ENCODE measurements around the gene SDC4. TPM values are rescaled to one million over a fixed set of nuclear protein-coding genes. Genes with fewer than 3 reads are reported as not detected.

The SDC4 gene
- total and polyA plus RNA-seq, 9 donors: 5.4 to 14.1 (median 7.9) TPM

DNA sequence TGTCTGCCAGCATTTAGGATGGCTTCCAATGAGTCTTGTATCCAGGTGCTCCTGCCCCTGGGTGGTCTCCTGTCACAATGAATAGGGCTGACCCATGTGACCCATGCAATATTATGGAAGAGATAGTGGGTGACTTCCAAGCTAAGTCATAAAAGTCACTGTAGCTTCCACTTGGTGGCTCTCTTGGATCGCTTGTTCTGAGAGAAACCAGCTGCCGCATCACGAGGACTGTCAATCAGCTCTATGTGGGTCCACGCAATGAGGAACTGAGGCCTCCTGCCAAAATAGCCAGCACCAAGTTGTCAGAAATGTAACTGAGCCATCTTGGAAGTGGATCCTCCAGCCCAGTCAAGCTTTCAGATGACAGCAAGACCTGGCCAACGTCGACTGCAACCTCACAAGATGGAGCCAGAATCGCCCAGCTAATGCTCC lies 25.3 kb downstream of the SDC4 start:
- no peak overlapping the region for H3K27ac ChIP-seq (ENCODE audit: low read length)
- peaks cover 8% of the 10 kb centered on the region for H3K27me3 ChIP-seq (ENCODE audit: control insufficient read depth, insufficient read depth, low read length)
- H3K9me3 ChIP-seq (replicated peaks; ENCODE audit: control insufficient read depth, low read depth, low read length): no peaks in the 10 kb centered on the region
- H3K4me3 ChIP-seq (ENCODE audit: low read length): no peak overlapping the region
- H3K36me3 ChIP-seq (ENCODE audit: control insufficient read depth, insufficient read depth, low read length): no peaks in the 10 kb centered on the region
- 61% methylated on average over 4 of the region's 7 CpGs for WGBS (ENCODE audit: insufficient coverage)
- peak; percentile 68 for DNase-seq
- H3K4me1 ChIP-seq (ENCODE audit: control insufficient read depth, insufficient read depth, low read length): no peaks in the 10 kb centered on the region

DNA sequence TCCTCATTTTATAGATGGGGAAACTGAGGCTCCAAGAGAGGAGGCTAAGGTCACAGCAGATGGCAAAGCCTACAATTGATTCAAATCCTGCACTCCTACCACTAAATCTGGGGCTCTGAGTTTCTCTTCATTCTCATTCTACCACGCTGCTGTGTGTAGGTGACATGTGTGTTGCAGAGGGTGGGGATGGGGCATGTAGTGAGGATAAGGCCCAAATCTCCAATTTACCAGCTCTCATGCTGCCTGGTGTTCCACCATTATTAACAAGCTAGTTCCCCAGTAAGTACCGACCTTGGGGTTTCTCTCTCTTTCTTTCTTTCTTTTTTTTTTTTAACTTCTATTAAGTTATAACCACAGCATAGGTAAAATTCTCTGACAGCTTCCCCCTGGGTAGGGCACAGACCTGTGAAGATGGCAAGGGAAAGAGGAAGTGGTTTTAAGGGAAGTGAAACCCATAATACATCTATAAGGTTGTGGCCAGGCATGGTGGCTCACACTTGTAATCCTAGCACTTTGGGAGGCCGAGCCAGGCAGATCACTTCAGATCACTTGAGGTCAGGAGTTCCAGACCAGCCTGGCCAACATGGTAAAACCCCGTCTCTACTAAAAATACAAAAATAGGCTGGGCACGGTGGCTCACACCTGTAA lies 27.2 kb downstream of the SDC4 start:
- H3K4me1 ChIP-seq (ENCODE audit: control insufficient read depth, insufficient read depth, low read length): no peaks in the 10 kb centered on the region
- no peaks in the 10 kb centered on the region for H3K36me3 ChIP-seq (ENCODE audit: control insufficient read depth, insufficient read depth, low read length)
- peaks cover 27% of the 10 kb centered on the region for H3K27me3 ChIP-seq (ENCODE audit: control insufficient read depth, insufficient read depth, low read length)
- no peak overlapping the region for H3K4me3 ChIP-seq (ENCODE audit: low read length)
- no peaks in the 10 kb centered on the region for H3K9me3 ChIP-seq (replicated peaks; ENCODE audit: control insufficient read depth, low read depth, low read length)
- DNase-seq: no peak
- no peak overlapping the region for H3K27ac ChIP-seq (ENCODE audit: low read length)
- whole genome bisulfite sequencing (ENCODE audit: insufficient coverage): 80% methylated on average over 3 of the region's 5 CpGs

DNA sequence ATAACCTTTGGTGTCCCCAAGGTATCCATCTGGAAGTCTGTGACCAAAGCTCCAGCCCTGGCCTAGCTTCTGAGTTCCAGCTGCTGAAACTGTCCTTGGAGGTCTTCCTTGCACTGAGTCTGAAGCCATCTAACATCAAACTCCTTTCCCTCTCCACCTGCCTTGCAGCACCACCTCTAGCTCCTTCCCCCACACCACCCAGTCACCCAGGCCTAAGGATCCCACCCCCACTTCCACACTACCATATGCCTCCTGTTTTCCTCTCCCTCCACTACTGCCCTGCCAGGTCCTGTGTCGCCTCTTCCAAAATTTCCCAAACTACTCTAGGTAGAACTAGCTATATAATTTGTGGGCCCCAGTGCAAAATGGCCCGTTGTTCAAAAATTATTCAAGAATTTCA lies 29.3 kb downstream of the SDC4 start:
- H3K4me3 ChIP-seq (ENCODE audit: low read length): no peak overlapping the region

DNA sequence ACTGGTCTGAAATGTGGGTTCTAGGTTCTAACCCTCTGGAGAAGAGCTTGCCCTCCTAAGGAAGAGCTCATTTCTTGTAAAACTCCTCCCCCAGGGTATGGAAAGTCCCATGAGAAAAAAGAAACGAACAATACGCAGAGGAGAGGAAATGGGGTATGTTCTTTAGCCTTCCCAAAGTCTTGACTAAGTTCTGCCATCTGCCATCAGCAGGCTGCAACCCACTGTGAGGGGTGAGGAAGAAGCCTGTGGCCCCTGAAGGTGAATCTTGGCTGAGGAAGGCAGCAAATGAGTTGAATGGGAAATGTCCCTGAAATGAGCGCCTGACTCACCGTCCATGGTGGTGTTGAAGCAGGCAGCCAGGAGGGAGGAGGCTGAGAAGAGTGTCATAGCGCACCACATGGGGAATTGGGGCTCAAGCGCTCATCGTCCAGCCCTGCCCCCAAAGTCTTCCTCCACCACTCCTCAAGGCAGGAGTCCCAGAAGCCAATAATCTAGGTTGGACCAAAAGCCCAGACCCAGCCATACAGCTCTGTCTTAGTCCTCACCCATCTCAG lies 29.8 kb downstream of the SDC4 start:
- Histone ChIP-seq H3K36me3 (ENCODE audit: control insufficient read depth, insufficient read depth, low read length) (no peaks in the 10 kb centered on the region), H3K27ac (ENCODE audit: low read length) (no peak overlapping the region), H3K9me3 (replicated peaks; ENCODE audit: control insufficient read depth, low read depth, low read length) (no peaks in the 10 kb centered on the region), H3K27me3 (ENCODE audit: control insufficient read depth, insufficient read depth, low read length) (peaks cover 39% of the 10 kb centered on the region), H3K4me1 (ENCODE audit: control insufficient read depth, insufficient read depth, low read length) (no peaks in the 10 kb centered on the region), H3K4me3 (ENCODE audit: low read length) (no peak overlapping the region)
- 71% methylated on average over 2 of the region's 7 CpGs for WGBS (ENCODE audit: insufficient coverage)
- DNase-seq: no peak

More for the DNA sequence above, 29.3 kb downstream of the SDC4 start:
- no peak overlapping the region for H3K27ac ChIP-seq (ENCODE audit: low read length)
- H3K36me3 ChIP-seq (ENCODE audit: control insufficient read depth, insufficient read depth, low read length): no peaks in the 10 kb centered on the region
- H3K9me3 ChIP-seq (replicated peaks; ENCODE audit: control insufficient read depth, low read depth, low read length): no peaks in the 10 kb centered on the region
- H3K27me3 ChIP-seq (ENCODE audit: control insufficient read depth, insufficient read depth, low read length): peaks cover 39% of the 10 kb centered on the region
- no peak for DNase-seq
- WGBS (ENCODE audit: insufficient coverage): 80% methylated on average over 1 of the region's 2 CpGs
- no peaks in the 10 kb centered on the region for H3K4me1 ChIP-seq (ENCODE audit: control insufficient read depth, insufficient read depth, low read length)

DNA sequence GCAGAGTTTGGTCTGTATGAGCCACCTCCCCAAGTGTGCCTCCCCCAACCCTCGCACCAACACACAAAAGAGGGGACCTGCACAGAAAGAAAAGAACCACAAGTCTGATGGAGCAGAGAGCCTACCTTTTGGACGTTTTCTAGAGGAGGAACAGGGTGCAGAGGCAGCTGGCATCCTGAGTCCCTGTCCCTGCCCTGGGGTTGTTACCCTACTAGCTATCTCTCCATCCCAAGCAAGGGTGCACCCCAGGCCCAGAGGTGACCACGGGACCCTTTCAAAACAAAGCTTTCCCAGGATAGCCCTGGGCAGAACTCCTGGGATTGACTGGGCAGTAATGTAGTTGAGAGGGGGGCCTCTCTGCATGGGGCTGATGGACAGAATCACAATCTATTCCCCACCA lies 30.4 kb downstream of the SDC4 start:
- 20% methylated on average over 1 of the region's 3 CpGs for WGBS (ENCODE audit: insufficient coverage)
- peaks cover 41% of the 10 kb centered on the region for H3K27me3 ChIP-seq (ENCODE audit: control insufficient read depth, insufficient read depth, low read length)
- no peak overlapping the region for H3K4me3 ChIP-seq (ENCODE audit: low read length)
- no peaks in the 10 kb centered on the region for H3K36me3 ChIP-seq (ENCODE audit: control insufficient read depth, insufficient read depth, low read length)
- H3K9me3 ChIP-seq (replicated peaks; ENCODE audit: control insufficient read depth, low read depth, low read length): no peaks in the 10 kb centered on the region
- H3K27ac ChIP-seq (ENCODE audit: low read length): no peak overlapping the region
- no peak for DNase-seq
- H3K4me1 ChIP-seq (ENCODE audit: control insufficient read depth, insufficient read depth, low read length): no peaks in the 10 kb centered on the region

DNA sequence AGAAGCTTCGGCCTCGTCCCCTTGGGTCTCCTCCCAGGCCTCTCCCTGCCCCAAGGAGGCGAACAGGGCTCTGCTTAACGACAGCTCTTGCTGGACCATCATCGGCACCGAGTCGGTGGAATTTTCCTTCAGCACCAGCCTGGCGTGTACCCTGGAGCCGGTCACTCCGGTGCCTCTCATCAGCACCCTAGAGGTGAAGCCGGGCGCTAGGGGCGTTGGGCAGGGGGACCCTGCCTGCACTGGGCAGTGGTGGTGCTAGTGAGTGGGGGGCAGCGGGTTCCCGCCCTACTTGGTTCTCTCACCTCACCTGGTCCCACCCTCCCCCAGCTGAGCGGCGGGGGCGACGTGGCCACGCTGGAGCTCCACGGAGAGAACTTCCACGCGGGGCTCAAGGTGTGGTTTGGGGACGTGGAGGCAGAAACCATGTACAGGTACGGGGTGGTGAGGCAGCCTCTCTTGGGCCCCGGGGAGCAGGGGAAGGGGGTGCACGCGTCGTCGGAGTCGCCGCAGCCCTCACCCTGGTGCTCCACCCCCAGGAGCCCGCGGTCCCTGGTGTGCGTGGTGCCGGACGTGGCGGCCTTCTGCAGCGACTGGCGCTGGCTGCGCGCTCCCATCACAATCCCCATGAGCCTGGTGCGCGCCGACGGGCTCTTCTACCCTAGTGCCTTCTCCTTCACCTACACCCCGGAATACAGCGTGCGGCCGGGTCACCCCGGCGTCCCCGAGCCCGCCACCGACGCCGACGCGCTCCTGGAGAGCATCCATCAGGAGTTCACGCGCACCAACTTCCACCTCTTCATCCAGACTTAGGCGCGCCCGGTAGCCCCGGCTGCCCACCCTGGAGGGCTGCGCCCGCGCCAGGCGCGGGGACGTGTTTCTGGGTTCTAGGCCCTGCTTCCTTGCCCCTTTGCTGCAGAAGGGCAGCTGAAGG lies 31.8 kb downstream of the SDC4 start:
- Histone ChIP-seq H3K36me3 (ENCODE audit: control insufficient read depth, insufficient read depth, low read length) (no peaks in the 10 kb centered on the region), H3K4me1 (ENCODE audit: control insufficient read depth, insufficient read depth, low read length) (no peaks in the 10 kb centered on the region), H3K27me3 (ENCODE audit: control insufficient read depth, insufficient read depth, low read length) (peaks cover 54% of the 10 kb centered on the region), H3K9me3 (replicated peaks; ENCODE audit: control insufficient read depth, low read depth, low read length) (no peaks in the 10 kb centered on the region), H3K27ac (ENCODE audit: low read length) (no peak overlapping the region), H3K4me3 (ENCODE audit: low read length) (no peak overlapping the region)
- 19% methylated on average over 58 of the region's 71 CpGs for WGBS (ENCODE audit: insufficient coverage)
- no peak for DNase-seq

DNA sequence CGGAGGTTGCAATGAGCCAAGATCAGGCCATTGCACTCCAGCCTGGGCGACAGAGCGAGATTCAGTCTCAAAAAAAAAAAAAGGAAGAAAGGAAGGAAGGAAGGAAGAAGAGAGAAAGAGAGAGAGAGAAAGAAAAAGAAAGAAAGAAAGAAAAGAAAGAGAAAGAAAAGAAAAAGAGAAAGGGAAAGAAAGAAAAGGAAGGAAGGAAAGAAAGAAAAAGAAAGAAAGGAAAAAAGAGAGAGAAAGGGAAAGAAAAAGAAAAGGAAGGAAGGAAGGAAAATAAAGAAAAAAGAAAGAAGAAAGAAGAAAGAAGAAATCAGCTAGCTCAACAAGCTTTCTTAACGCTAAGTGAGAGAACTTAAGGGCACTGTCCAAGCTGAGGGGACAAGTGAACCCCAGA lies 32.6 kb downstream of the SDC4 start:
- H3K27ac ChIP-seq (ENCODE audit: low read length): no peak overlapping the region
- no peaks in the 10 kb centered on the region for H3K4me1 ChIP-seq (ENCODE audit: control insufficient read depth, insufficient read depth, low read length)
- H3K9me3 ChIP-seq (replicated peaks; ENCODE audit: control insufficient read depth, low read depth, low read length): no peaks in the 10 kb centered on the region
- no peak for DNase-seq
- WGBS (ENCODE audit: insufficient coverage): 85% methylated on average over 2 of the region's 4 CpGs
- H3K4me3 ChIP-seq (ENCODE audit: low read length): no peak overlapping the region
- H3K36me3 ChIP-seq (ENCODE audit: control insufficient read depth, insufficient read depth, low read length): no peaks in the 10 kb centered on the region
- peaks cover 59% of the 10 kb centered on the region for H3K27me3 ChIP-seq (ENCODE audit: control insufficient read depth, insufficient read depth, low read length)

DNA sequence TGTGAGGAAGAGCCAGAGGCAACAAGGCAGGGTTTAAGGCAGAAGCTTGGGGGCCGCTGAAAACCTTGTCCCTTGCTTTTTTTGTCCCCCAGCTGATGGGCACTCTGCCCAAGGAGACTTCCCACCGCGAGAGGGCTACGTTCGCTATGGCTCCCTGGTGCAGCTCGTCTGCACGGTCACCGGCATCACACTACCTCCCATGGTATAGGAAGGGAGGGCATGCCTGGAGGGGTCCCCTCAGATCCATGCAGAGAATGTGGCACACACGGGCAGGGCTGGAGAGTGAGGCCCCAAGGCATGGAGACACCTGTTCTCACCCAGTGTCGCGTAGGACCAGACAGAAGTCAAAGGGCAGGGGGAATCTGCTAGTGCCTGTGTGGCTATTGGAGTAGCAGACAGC lies 34.3 kb downstream of the SDC4 start:
- H3K4me3 ChIP-seq (ENCODE audit: low read length): no peak overlapping the region
- H3K36me3 ChIP-seq (ENCODE audit: control insufficient read depth, insufficient read depth, low read length): no peaks in the 10 kb centered on the region
- H3K27me3 ChIP-seq (ENCODE audit: control insufficient read depth, insufficient read depth, low read length): peaks cover 63% of the 10 kb centered on the region
- 78% methylated on average over 11 of the region's 11 CpGs for WGBS (ENCODE audit: insufficient coverage)
- H3K27ac ChIP-seq (ENCODE audit: low read length): no peak overlapping the region
- no peaks in the 10 kb centered on the region for H3K9me3 ChIP-seq (replicated peaks; ENCODE audit: control insufficient read depth, low read depth, low read length)
- DNase-seq: no peak
- no peaks in the 10 kb centered on the region for H3K4me1 ChIP-seq (ENCODE audit: control insufficient read depth, insufficient read depth, low read length)

DNA sequence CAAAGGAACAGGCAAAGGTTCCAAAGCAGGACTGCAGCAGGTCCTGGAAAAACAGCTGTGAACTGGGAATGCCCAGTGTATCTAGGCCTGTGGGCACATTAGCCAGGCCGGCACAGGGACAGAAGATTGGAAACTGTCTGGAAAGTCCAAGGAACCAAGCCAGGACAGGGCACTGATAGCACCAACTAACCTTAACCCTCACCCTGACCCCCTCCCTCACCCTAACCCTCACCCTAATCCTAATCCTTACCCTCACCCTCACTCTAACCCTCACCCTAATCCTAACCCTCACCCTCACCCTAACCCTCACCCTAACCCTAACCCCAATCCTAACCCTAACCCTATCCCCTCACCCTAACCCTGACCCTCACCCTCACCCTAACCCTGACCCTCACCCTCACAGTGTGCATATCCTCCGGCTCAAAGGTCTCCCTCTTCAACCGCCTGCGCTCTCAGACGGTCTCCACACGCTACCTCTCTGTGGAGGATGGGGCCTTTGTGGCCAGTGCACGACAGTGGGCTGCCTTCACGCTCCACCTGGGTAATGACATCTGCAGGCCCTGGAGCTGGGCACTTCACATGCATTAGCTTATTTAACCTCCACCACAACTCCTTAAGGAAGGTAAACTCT lies 35.0 kb downstream of the SDC4 start:
- WGBS (ENCODE audit: insufficient coverage): 90% methylated on average over 4 of the region's 8 CpGs
- H3K4me1 ChIP-seq (ENCODE audit: control insufficient read depth, insufficient read depth, low read length): peaks cover 5% of the 10 kb centered on the region
- peaks cover 63% of the 10 kb centered on the region for H3K27me3 ChIP-seq (ENCODE audit: control insufficient read depth, insufficient read depth, low read length)
- H3K4me3 ChIP-seq (ENCODE audit: low read length): no peak overlapping the region
- no peaks in the 10 kb centered on the region for H3K36me3 ChIP-seq (ENCODE audit: control insufficient read depth, insufficient read depth, low read length)
- H3K9me3 ChIP-seq (replicated peaks; ENCODE audit: control insufficient read depth, low read depth, low read length): no peaks in the 10 kb centered on the region
- no peak for DNase-seq
- no peak overlapping the region for H3K27ac ChIP-seq (ENCODE audit: low read length)

DNA sequence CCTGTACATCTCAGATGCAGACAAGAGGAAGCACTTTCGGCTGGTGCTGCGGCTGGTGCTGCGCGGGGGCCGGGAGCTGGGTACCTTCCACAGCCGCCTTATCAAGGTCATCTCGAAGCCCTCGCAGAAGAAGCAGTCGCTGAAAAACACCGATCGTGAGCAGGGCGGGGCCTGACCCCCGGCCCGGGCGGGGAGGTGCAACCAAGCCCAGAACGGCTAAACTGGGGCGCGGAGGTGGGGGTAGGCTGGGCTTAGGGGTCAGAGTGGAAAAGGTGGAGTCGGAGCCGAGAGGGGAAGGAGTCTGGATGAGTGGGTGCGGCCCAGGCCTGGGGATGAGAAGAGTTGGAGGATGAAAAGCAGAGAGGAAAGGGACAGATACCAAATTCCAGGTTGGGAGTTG lies 36.0 kb downstream of the SDC4 start:
- Histone ChIP-seq H3K27me3 (ENCODE audit: control insufficient read depth, insufficient read depth, low read length) (peaks cover 63% of the 10 kb centered on the region), H3K36me3 (ENCODE audit: control insufficient read depth, insufficient read depth, low read length) (no peaks in the 10 kb centered on the region), H3K4me3 (ENCODE audit: low read length) (no peak overlapping the region), H3K4me1 (ENCODE audit: control insufficient read depth, insufficient read depth, low read length) (peaks cover 11% of the 10 kb centered on the region), H3K9me3 (replicated peaks; ENCODE audit: control insufficient read depth, low read depth, low read length) (no peaks in the 10 kb centered on the region), H3K27ac (ENCODE audit: low read length) (no peak overlapping the region)
- 48% methylated on average over 21 of the region's 21 CpGs for WGBS (ENCODE audit: insufficient coverage)
- no peak for DNase-seq

Measured in muscle of leg (tissue), 11 donors.